IMR-90 (cell line): ENCODE data around the gene PLSCR2. TPM values are rescaled to one million over a fixed set of nuclear protein-coding genes. Genes with fewer than 3 reads are reported as not detected.
A peak's percentile ranks its signal among the peaks of the same experiment; 100 is the strongest.

Experiments used
- ATAC-seq: fragments of 200-7000 bp; cut with Tn5 transposase; 2 replicates; pipeline ENCODE4 v1.9.1; 2020; ENCODE audit warnings: low read depth, mild to moderate bottlenecking, moderate library complexity
- BruUV-seq: library from RNA; stranded (reverse); fragments of 400-500 nt; replicated peaks from 2 replicates; lab custom pipeline; 2021; lab: Mats Ljungman, UMichigan
- CTCF ChIA-PET: fragments of 300-600 bp; formaldehyde crosslinking; extraction: SDS; loops from one replicate; lab custom pipeline; 2021; ENCODE audit warnings: antibody characterized with exemption; lab: Yijun Ruan, JAX
- POLR2A ChIA-PET: fragments of 300-600 bp; sonication (Branson Sonifier 250); formaldehyde crosslinking; loops from one replicate; lab custom pipeline; 2022; ENCODE audit warnings: antibody characterized with exemption; ENCODE audit not compliant: unreplicated experiment; lab: Charles Lee
- DNase-seq: peaks from one replicate; pipeline ENCODE4 v3.0.0; 2013
- H2AFZ ChIP-seq: replicated peaks from 2 replicates; pipeline ENCODE3; 2013; ENCODE audit warnings: low read length, mild to moderate bottlenecking; ENCODE audit not compliant: poor library complexity
- H2AK5ac ChIP-seq: 2 replicates; pipeline ENCODE4 v1.6.1; 2013; ENCODE audit warnings: low read depth, low read length, inconsistent platforms
- H2AK9ac ChIP-seq: replicated peaks from 2 replicates; pipeline ENCODE3; 2013; ENCODE audit warnings: mild to moderate bottlenecking, low read depth, low read length, moderate library complexity; ENCODE audit not compliant: poor library complexity
- H2BK120ac ChIP-seq: 2 replicates; pipeline ENCODE4 v1.6.1; 2013; ENCODE audit warnings: low read depth, low read length, inconsistent platforms
- H2BK15ac ChIP-seq: 3 replicates; pipeline ENCODE4 v1.6.1; 2013; ENCODE audit warnings: low read depth, low read length, inconsistent platforms
- H2BK20ac ChIP-seq: 2 replicates; pipeline ENCODE4 v1.6.1; 2013; ENCODE audit warnings: low read depth, mild to moderate bottlenecking, inconsistent platforms, low read length, moderate library complexity
- H2BK5ac ChIP-seq: 2 replicates; pipeline ENCODE4 v1.6.1; 2013; ENCODE audit warnings: mild to moderate bottlenecking, low read depth, low read length, inconsistent platforms; ENCODE audit not compliant: poor library complexity, severe bottlenecking
- H3K14ac ChIP-seq: replicated peaks from 2 replicates; pipeline ENCODE4 v1.6.1; 2013; ENCODE audit warnings: low read depth, low read length, inconsistent platforms
- H3K18ac ChIP-seq: 2 replicates; pipeline ENCODE4 v1.6.1; 2013; ENCODE audit warnings: low read depth, low read length, control low read depth
- H3K23ac ChIP-seq: 2 replicates; pipeline ENCODE4 v1.6.1; 2013; ENCODE audit warnings: low read depth, low read length, inconsistent platforms
- H3K27ac ChIP-seq: 2 replicates; pipeline ENCODE4 v1.5.1; 2013; ENCODE audit warnings: mild to moderate bottlenecking, control low read depth, low read length; ENCODE audit not compliant: insufficient read depth
- H3K27me3 ChIP-seq: 2 replicates; pipeline ENCODE4 v1.6.1; 2013; ENCODE audit warnings: low read length; ENCODE audit not compliant: control insufficient read depth, insufficient read depth
- H3K36me3 ChIP-seq: 2 replicates; pipeline ENCODE4 v1.6.1; 2013; ENCODE audit warnings: low read length, mixed read lengths; ENCODE audit not compliant: control insufficient read depth, insufficient read depth
- H3K4ac ChIP-seq: 2 replicates; pipeline ENCODE4 v1.6.1; 2013; ENCODE audit warnings: low read depth, low read length, inconsistent platforms
- H3K4me1 ChIP-seq: 2 replicates; pipeline ENCODE4 v1.6.1; 2013; ENCODE audit warnings: low read length, mixed read lengths; ENCODE audit not compliant: control insufficient read depth, insufficient read depth
- H3K4me2 ChIP-seq: 2 replicates; pipeline ENCODE4 v1.6.1; 2013; ENCODE audit warnings: low read depth, mild to moderate bottlenecking, control low read depth, low read length, moderate library complexity
- H3K4me3 ChIP-seq: 2 replicates; pipeline ENCODE4 v1.5.1; 2013; ENCODE audit warnings: low read depth, mild to moderate bottlenecking, control low read depth, low read length, moderate library complexity; ENCODE audit not compliant: insufficient read depth
- H3K56ac ChIP-seq: 2 replicates; pipeline ENCODE4 v1.6.1; 2013; ENCODE audit warnings: low read length, inconsistent platforms; ENCODE audit not compliant: insufficient read depth; ENCODE audit errors: extremely low read depth
- H3K79me1 ChIP-seq, 2 experiments: 2 replicates each; pipeline ENCODE4 v1.6.1; 2013; ENCODE audit warnings: low read length in 2 of 2, inconsistent platforms in 1 of 2, low read depth in 1 of 2
- H3K9ac ChIP-seq: 2 replicates; pipeline ENCODE4 v1.6.1; 2013; ENCODE audit warnings: low read depth, low read length, control low read depth
- H3K9me1 ChIP-seq: 2 replicates; pipeline ENCODE4 v1.6.1; 2013; ENCODE audit warnings: low read length, inconsistent platforms; ENCODE audit not compliant: insufficient read depth
- H3K9me3 ChIP-seq: 2 replicates; pipeline ENCODE4 v1.6.1; 2013; ENCODE audit warnings: low read length; ENCODE audit not compliant: control insufficient read depth, insufficient read depth
- H4K20me1 ChIP-seq: 2 replicates; pipeline ENCODE4 v1.6.1; 2013; ENCODE audit warnings: low read length, inconsistent platforms; ENCODE audit not compliant: insufficient read depth
- H4K5ac ChIP-seq: 2 replicates; pipeline ENCODE4 v1.6.1; 2013; ENCODE audit warnings: mild to moderate bottlenecking, low read depth, low read length, control low read depth
- H4K8ac ChIP-seq, 2 experiments: 2 replicates each; pipeline ENCODE4 v1.6.1; 2013; ENCODE audit warnings: low read depth in 2 of 2, low read length in 2 of 2, control low read depth in 1 of 2, inconsistent platforms in 1 of 2
- H4K91ac ChIP-seq: 2 replicates; pipeline ENCODE4 v1.6.1; 2013; ENCODE audit warnings: low read depth, low read length, inconsistent platforms; ENCODE audit not compliant: insufficient read depth
- BHLHE40 ChIP-seq: fragments of 150-350 bp; IDR thresholded peaks from 2 replicates; pipeline ENCODE4 v1.6.1; 2016; ENCODE audit warnings: mild to moderate bottlenecking, low read depth, low read length
- CEBPB ChIP-seq: IDR thresholded peaks from 2 replicates; pipeline ENCODE4 v1.6.1; 2012; ENCODE audit warnings: low read depth, low read length, improper control_type of control experiment
- ELK1 ChIP-seq: fragments of 150-350 bp; IDR thresholded peaks from 2 replicates; pipeline ENCODE4 v1.6.1; 2016; ENCODE audit warnings: low read depth, mild to moderate bottlenecking, low read length, moderate library complexity, borderline replicate concordance
- FOS ChIP-seq: fragments of 150-350 bp; IDR thresholded peaks from 2 replicates; pipeline ENCODE4 v1.6.1; 2016; ENCODE audit warnings: low read depth, low read length
- MAFK ChIP-seq: IDR thresholded peaks from 2 replicates; pipeline ENCODE4 v1.6.1; 2012; ENCODE audit warnings: low read depth, low read length, improper control_type of control experiment
- MAZ ChIP-seq: IDR thresholded peaks from 2 replicates; pipeline ENCODE4 v1.6.1; 2012; ENCODE audit warnings: low read depth, mild to moderate bottlenecking, low read length, improper control_type of control experiment, moderate library complexity, borderline replicate concordance
- NFE2L2 ChIP-seq: fragments of 150-350 bp; IDR thresholded peaks from 2 replicates; pipeline ENCODE4 v1.6.1; 2016; ENCODE audit warnings: low read depth, mild to moderate bottlenecking, low read length
- POLR2A ChIP-seq: IDR thresholded peaks from 2 replicates; pipeline ENCODE4 v1.6.1; 2012; ENCODE audit warnings: mild to moderate bottlenecking, low read depth, low read length
- RAD21 ChIP-seq: IDR thresholded peaks from 2 replicates; pipeline ENCODE4 v1.6.1; 2012; ENCODE audit warnings: low read length, improper control_type of control experiment
- RCOR1 ChIP-seq: IDR thresholded peaks from 2 replicates; pipeline ENCODE4 v1.6.1; 2012; ENCODE audit warnings: mild to moderate bottlenecking, low read length, improper control_type of control experiment; ENCODE audit not compliant: insufficient replicate concordance
- SMC3 ChIP-seq: fragments of 150-350 bp; IDR thresholded peaks from 2 replicates; pipeline ENCODE4 v1.6.1; 2016; ENCODE audit warnings: low read depth, mild to moderate bottlenecking, antibody characterized with exemption, low read length, moderate library complexity
- USF2 ChIP-seq: fragments of 150-350 bp; IDR thresholded peaks from 2 replicates; pipeline ENCODE4 v1.6.1; 2017; ENCODE audit warnings: mild to moderate bottlenecking, antibody characterized with exemption, low read length, low read depth
- WGBS, 2 experiments: methylation state at CpG; one replicate each; pipeline versions ENCODE4 v1.1.5 to v1.1.7; 2013; ENCODE audit warnings: missing lambda C conversion rate in 2 of 2; ENCODE audit not compliant: insufficient read length in 1 of 2; ENCODE audit errors: extremely low coverage in 2 of 2; 5-methylcytosine and 5-hydroxymethylcytosine counted together
- dilution Hi-C: fragments of 300-500 bp; cut with HindIII; formaldehyde crosslinking; loops from one replicate; pipeline ENCODE4 v1.14.3; 2018; ENCODE audit warnings: low sequenced_read_pairs; ENCODE audit not compliant: unreplicated experiment
- in situ Hi-C: fragments of 300-500 bp; cut with MboI; formaldehyde crosslinking; loops from 3 replicates; pipeline ENCODE4 v1.14.3; 2019; ENCODE audit warnings: low sequenced_read_pairs, inconsistent platforms, mixed read lengths
- intact Hi-C: fragments of 100-400 bp; cut with micrococcal nuclease; formaldehyde crosslinking; loops from 2 replicates; pipeline ENCODE4 v1.10.0; 2022
- polyA plus RNA-seq, 3 experiments: library from polyadenylated mRNA; depleted of rRNA; stranded (reverse); fragments of >200 nt; gene quantifications; 2 replicates each; pipeline ENCODE4 v1.2.3, GENCODE V29; 2012; ENCODE audit warnings: low replicate concordance in 1 of 3
- total RNA-seq: library from RNA; depleted of rRNA; stranded (reverse); fragments of >200 nt; gene quantifications from 2 replicates; pipeline ENCODE4 v1.2.3, GENCODE V29; 2012

Gene PLSCR2
- total and polyA plus RNA-seq, 2 of the 4 experiments (the other 2 are of a cell fraction) = not detected

- no peak for TF ChIP-seq ELK1
Measured at GRCh38 chr3:146504498-146505197, 35.3 kb upstream of the PLSCR2 start (continued).

GRCh38 chr3:146503461-146504202, 34.3 kb upstream of the PLSCR2 start:
- Histone ChIP-seq H3K9me3 (no peaks in the 10 kb centered on the region), H3K9ac (no peak overlapping the region), H3K23ac (no peak overlapping the region), H3K79me1 (no peaks in the 10 kb centered on the region), H2AK9ac (no peak overlapping the region), H3K14ac (no peak overlapping the region), H3K4me3 (no peak overlapping the region), H3K4me2 (0 out of 2 replicates have a peak overlapping the region, but pooled peaks have one; percentile 4), H3K56ac (no peak overlapping the region), H3K9me1 (no peaks in the 10 kb centered on the region; the same call in 1 of the 2 replicates), H4K8ac (no peak overlapping the region), H3K4ac (no peak overlapping the region), H2BK15ac (no peak overlapping the region), H2BK5ac (peak overlapping the region; percentile 54), H4K20me1 (no peaks in the 10 kb centered on the region), H2BK20ac (0 out of 2 replicates have a peak overlapping the region, but pooled peaks have one; percentile 4), H3K18ac (no peak overlapping the region; the same call in 1 of the 2 replicates), H4K91ac (no peak overlapping the region), H3K36me3 (no peaks in the 10 kb centered on the region), H2BK120ac (no peak overlapping the region), H3K27ac (peak overlapping the region; percentile 53), H3K27me3 (no peaks in the 10 kb centered on the region), H2AK5ac (no peak overlapping the region), H2AFZ (no peak overlapping the region), H3K4me1 (peaks cover 8% of the 10 kb centered on the region; the same call in 1 of the 2 replicates), H4K5ac (no peak overlapping the region)
- DNase-seq (peak; percentile 95), ATAC-seq (peak; percentile 89)
- in situ Hi-C loops (no loop called here), intact Hi-C loops (no loop called here), dilution Hi-C loops (no loop called here)
- CTCF ChIA-PET = no interaction called here
- no TSS peak for BruUV-seq
- WGBS, 2 experiments = 60% methylated on average over 2 of the region's 12 CpGs; no CpG with 5 or more reads in 1 of the 2 experiments
- POLR2A ChIA-PET = no interaction called here
- TF ChIP-seq USF2 (no peak), FOS (peak; percentile 64; the same call in 1 of the 2 replicates), RAD21 (no peak), RCOR1 (peak; percentile 52), SMC3 (no peak), MAFK (peak; percentile 77), CEBPB (no peak), MAZ (no peak; the same call in 1 of the 2 replicates), NFE2L2 (no peak; the same call in 1 of the 2 replicates), POLR2A (no peak), BHLHE40 (no peak)
